CD4-positive, alpha-beta T cell treated with Interleukin-21 for 1 hour (primary cell): ENCODE data around the gene MRGPRF.

Source experiments
- DNase-seq: peaks from one replicate; pipeline ENCODE4 v3.0.0-alpha.2; 2020

MRGPRF gene

DNA sequence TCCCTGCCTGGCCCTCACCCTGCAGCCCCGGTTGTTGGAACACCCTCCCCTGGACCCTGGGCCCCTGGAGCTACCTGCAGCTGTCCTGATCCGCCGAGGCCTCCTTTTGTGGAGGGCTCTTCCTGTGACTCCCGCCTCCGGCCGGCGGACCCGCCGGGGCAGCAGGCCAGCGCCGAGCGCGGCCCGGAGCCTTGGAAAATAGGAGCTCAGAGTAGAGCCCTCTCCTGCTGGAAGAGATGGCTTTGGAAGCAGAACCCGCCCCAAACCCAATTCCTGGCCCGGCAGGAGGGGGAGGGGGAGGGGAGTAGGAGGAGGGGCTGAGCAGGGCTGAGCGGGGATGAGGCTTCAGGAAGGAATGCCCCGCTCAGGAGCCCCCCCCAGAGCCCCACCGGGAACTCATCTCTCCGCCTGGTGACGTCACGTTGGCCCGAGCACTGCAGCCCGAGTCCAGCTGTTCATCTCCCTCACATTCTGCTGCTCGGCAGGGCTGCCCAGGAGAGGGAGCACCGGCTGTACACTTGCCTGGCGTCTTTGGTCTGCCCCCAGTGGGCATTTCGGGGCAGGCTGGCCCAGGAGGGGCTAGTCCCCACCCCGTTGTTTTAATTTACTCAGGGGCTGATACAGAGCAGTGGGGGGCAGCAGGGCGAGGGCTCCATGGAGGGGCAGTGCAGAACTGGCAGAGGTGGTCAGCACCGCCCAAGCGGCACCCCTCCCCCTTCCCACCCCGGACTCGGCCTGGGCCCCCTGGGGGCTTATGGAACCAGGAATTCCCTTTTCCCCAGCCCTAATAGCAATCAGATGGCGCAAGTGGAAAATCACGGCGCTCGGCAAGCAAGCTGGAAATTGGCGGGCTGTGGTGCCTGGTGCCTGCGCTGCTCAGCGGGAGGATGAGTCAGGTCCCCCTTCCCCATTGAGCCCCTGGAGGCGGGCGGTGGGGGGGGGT lies at the start of gene MRGPRF:
MRGPRF (minus strand) TSS at position 238 of the 943 bp plus-strand sequence. CDS start 3,345 bp downstream, outside the sequence.
- DNase-seq, result no peak

- no peak for DNase-seq
Measured at GRCh38 chr11:69062169-69062855, 49.3 kb upstream of the MRGPRF start.

DNA sequence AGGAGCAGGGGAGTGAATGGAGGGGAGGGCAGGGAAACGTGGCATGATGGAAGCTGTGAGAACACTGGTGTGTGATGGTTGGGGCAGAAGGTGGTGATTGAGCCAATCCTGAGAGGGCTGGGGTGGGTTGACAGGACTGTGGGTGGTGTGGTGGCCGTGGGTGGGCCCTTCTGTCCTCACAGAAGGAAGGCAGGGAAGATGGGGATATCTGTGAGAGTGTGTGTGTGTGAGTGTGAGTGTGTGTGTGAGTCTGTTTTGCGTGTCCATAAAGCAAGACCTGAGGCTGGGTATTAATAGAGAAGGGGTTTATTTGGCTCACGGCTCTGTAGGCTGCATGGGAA lies 48.6 kb upstream of the MRGPRF start:
- DNase-seq, result no peak

- DNase-seq, result no peak
Measured at GRCh38 chr11:69060806-69061712, 48.0 kb upstream of the MRGPRF start.

DNA sequence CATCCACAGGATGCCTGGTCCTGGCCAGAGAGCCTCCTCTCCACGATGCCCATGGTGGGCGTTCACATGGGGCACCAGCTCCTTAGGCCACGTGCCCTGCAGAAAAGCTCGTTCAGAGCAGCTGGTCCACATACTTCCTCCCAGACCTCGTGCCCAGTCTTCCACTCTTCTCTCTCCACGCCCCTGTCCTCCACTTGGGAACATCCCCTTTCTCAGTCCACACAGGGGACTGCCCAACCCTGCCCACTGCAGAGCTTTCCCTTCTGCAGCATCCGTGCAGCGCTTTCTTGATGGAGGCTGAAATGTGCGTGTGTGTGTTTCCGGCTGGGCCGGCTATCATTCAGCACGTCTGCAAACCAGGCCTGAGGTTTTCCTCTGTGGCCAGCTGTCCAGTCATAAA lies 46.9 kb upstream of the MRGPRF start:
- DNase-seq, result no peak

DNA sequence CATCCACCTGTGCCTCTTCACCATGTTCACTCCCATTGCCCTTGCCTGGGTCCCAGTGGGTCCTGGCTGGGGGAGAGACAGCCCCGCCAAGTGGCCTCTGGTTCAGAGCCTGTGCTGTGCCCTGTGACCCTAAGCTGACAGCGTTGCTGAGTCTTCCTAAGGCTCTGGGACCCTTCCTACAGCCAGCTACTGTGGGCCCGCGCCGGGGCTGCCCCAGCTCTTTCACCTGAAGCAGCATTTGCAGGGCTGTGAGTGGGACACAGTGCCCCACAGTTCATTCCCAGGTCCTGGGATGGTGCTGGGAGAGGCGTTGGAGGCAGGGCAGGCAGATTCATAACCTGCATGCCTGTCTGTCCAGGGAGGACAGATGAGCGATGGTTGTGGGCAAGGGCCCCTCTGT lies 46.4 kb upstream of the MRGPRF start:
- DNase-seq, result no peak

DNA sequence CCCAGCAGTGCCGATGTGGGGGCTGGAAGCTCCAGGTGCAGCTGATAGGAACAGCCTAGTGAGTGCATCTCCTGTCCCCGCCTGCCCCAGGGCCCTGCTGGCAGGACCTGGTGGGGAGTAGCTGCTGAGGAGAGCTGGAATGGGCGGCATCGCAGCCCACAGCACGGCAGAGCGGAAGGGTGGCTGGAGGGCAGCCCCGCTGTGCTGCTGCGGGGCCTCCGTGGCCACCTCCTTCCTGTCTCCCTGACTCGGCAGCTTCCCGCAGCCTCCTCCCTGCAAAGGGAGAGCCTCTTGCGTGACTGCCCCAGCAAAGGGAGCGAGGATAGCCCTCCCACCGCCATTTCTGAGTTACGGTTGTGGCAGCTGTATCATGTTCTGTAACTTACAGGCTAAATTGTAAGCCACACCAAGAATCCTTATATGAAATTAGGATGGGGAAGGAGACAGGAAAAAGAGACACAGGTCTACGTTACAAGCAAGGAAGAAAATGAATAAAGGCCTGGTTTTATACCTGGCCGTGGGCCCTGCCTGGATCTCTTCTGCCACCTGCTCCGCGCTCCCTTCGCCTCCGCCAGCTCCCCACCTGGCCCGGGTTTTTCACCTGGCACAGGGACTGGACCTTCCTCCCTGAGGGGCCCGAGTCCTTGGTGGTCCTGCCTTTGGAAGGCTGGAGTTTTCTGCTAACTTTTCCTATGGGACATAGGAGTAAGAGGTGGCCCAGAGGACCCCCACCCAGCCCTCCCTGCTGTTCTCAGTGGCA lies 45.6 kb upstream of the MRGPRF start:
- no peak for DNase-seq

DNA sequence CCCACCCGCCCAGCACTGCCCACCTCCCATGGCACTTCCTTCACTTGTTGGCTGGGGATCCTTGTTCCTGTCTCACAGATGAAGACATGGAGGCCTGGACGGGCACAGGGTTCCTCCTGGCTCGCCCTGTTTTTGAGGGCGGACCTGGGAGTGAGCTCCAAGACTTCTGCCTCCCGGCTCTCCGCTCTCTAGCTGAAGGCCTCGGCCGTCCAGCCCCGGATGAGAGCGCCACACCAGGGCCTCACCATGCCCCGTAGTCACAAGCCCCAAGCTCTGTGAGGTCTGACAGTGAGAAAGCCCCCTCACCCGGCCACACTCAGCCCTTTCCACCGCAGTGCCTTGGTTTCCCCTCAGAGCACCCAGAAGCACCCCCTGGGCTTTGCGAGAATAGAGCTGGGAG lies 44.8 kb upstream of the MRGPRF start:
- no peak for DNase-seq

DNA sequence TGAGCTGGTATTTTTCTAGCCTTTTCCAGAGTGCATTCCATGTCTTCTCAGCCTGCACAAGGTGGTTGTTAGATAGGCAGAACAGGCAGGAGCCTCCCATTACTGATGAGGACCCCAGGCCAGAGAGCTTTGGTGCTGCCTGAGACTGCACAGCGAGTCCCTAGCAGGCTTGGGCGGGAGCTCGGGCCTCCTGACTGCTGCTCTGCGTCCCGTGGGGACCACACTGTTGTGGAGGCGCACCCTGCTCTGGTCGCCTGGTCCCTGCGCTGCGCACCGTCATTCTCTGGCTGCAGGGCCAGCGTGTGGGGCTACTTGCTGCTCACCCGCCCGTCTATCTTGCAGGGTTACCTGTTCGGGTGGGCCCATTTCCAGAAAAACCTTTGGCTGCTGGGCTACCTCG lies 44.2 kb upstream of the MRGPRF start:
- DNase-seq, result no peak

- DNase-seq, result peak; percentile 47
Measured at GRCh38 chr11:69055598-69056516, 42.8 kb upstream of the MRGPRF start.

- DNase-seq, result no peak
Measured at GRCh38 chr11:69055212-69055586, 42.2 kb upstream of the MRGPRF start.

DNA sequence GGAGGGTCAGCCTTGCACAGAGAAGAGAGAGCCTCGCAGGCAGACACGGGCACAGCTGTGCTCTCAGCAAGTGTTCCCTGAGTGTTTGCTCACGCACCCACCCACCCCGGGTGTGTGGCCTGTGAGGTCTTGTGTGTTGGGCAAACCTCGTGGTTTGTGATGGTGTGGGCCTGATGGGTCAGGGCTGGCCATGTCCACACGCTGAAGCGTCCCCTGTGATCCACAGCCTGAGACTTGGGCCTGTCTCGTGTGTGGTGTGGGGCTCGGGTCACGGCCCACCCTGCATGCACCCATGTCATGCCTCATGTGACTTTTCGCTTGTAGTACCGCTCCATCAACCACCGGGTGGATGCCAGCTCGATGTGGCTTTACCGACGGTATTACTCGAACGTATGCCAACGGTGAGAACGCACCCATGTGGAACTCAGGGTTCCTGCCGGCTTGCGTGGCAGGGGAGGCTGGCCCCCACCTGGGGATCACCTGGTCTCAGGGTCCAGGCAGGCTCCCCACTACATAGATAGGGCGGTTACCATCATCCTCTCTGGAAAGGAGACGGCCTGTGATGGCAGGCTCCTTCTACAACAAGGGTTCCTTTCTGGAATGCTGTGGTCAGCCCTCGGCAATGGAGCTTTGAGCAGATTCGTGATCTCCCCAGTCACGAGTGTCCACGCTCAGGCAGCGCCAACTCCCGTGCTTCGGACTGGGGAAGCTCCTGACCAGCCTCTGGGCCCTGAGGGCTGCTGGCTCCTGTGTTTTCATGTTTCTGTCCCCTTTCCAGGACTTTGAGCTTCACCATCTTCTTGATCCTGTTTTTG lies 41.6 kb upstream of the MRGPRF start:
- DNase-seq, result no peak

DNA sequence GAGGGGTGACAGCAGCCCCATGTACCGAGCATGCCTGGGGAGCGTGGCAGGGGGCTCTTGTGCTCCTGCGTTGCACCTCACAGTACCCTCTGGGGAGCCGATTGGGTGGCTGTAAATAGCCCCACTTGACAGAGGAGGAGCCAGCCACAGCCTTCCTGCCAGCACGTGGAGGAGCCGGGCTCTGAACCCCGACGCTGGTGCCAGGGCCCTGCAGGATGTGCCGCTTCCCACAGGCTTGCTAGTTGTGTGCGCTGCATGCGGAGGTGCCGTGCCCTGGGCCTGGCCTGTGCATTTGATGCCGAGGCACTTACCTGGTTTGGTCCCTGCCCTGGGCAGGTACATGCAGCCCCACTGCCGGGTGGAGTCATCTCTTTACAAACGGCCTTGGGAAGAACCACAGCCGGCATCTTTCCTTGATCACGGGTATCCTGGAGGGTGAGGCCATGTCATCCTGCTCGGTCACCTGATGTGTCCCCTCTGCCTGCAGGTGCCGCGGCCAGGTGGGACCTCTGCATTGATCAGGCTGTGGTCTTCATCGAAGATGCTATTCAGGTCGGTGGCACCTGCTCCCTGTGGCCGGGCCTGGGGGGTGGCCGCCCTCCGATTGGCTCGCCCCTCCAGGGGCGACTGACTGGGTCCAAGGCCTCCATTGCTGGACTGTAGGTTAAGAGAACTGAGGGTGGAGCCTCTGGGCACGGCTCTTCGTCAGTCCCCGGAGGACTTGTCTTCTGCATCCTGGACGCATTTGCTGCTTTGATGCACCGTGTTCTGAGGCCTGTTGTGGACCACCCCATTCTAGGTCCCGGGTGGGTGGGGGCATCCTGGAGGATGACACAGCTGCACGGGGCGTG lies 40.7 kb upstream of the MRGPRF start:
- no peak for DNase-seq

GRCh38 chr11:69053169-69053477 lies 40.1 kb upstream of the MRGPRF start:
- DNase-seq, result no peak

DNA sequence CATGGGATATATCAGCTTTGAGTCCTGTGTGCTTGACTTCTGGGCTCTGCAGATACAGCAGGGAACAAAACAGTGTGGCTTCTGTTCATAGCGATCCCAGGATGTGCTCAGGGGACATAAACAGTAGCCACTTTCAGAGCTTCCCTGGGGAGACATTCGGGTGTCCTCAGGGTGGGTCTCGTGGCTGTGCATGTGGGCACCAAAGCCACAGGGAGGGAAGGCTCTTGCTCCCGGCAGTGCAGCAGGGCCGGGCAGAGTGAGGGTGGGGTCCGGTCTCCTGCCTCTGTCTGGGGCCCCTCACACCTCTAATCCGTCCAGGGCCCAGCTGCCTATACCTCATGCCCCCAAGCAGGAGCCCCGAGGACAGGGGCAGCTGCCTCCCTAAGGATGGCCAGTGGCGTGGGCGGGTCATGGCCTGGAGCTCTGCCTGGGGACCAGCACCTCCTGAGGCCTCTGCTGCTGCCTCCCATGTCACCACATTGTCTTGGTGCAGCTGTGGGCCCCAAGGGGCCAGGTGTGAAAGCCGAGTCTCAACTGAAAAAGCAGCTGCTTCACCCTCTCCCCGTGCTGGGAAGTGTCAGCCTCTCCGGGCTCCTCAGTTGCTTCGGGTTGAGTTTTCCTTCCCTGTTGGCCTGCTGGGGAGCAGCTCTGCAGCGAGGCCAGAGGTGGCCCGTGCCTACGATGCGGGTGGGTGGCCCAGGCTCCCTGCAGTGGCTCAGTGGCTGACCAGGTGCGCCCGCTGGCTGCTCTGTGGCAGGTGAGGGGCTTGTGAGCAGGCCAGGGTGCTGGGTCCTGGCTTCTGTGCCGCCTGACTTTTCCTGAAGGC lies 39.5 kb upstream of the MRGPRF start:
- no peak for DNase-seq

- no peak for DNase-seq
Measured at GRCh38 chr11:69051381-69052342, 38.6 kb upstream of the MRGPRF start.

- DNase-seq, result no peak
Measured at GRCh38 chr11:69050592-69051380, 37.7 kb upstream of the MRGPRF start.
